SJSA1 (cell line): Measurements from ENCODE around the gene RPL18. TPM values are rescaled to one million over a fixed set of nuclear protein-coding genes. Genes with fewer than 3 reads are reported as not detected.
"Not testable (repeated sequence)": the region's sequence is repeated elsewhere in the genome, so short reads cannot be mapped to it uniquely, and the experiment has no call there.

Experiments used
- DNase-seq, 2 experiments: peaks; one replicate each; pipeline ENCODE4 v3.0.0-alpha.2; 2015 to 2020; ENCODE audit warnings: low spot score in 2 of 2, low read depth in 1 of 2
- H3K27ac ChIP-seq: fragments of 250-450 bp; sonication (Bioruptor Pico); 2 replicates; pipeline ENCODE4 v1.5.1; 2020; ENCODE audit warnings: mild to moderate bottlenecking, moderate library complexity
- H3K27me3 ChIP-seq: fragments of 250-450 bp; sonication (Bioruptor Pico); replicated peaks from 2 replicates; pipeline ENCODE4 v1.5.1; 2020; ENCODE audit warnings: mild to moderate bottlenecking, moderate library complexity
- H3K36me3 ChIP-seq: fragments of 250-450 bp; sonication (Bioruptor Pico); 2 replicates; pipeline ENCODE4 v1.5.1; 2020; ENCODE audit warnings: mild to moderate bottlenecking
- H3K4me1 ChIP-seq: fragments of 250-450 bp; sonication (Bioruptor Pico); replicated peaks from 2 replicates; pipeline ENCODE4 v1.6.1; 2021; ENCODE audit warnings: mild to moderate bottlenecking
- H3K4me3 ChIP-seq: fragments of 250-450 bp; sonication (Bioruptor Pico); 2 replicates; pipeline ENCODE4 v1.5.1; 2020; ENCODE audit warnings: mild to moderate bottlenecking
- H3K9me3 ChIP-seq: fragments of 250-450 bp; sonication (Bioruptor Pico); replicated peaks from 2 replicates; pipeline ENCODE4 v1.5.1; 2020; ENCODE audit warnings: mild to moderate bottlenecking
- total RNA-seq: library from RNA; depleted of rRNA; stranded (reverse); fragments of >200 nt; shearing (Covaris generic); gene quantifications from 2 replicates; pipeline ENCODE4 v1.2.3, GENCODE V29; 2014; rRNA removed

The RPL18 gene
- total RNA-seq, 1 experiment from 2014 or later = 1,668 TPM

GRCh38 chr19:48588670-48589401, 30.1 kb downstream of the RPL18 start:
- no peak overlapping the region for H3K27ac ChIP-seq

GRCh38 chr19:48587387-48587786, 31.6 kb downstream of the RPL18 start:
- Histone ChIP-seq H3K27me3 (no peaks in the 10 kb centered on the region), H3K36me3 (no peaks in the 10 kb centered on the region)

More at GRCh38 chr19:48588670-48589401, 30.1 kb downstream of the RPL18 start:
- H3K4me3 ChIP-seq = peak overlapping the region; percentile 36
- peaks cover 8% of the 10 kb centered on the region for H3K4me1 ChIP-seq
- no peaks in the 10 kb centered on the region for H3K36me3 ChIP-seq
- no peaks in the 10 kb centered on the region for H3K27me3 ChIP-seq
- no peaks in the 10 kb centered on the region for H3K9me3 ChIP-seq
- DNase-seq = peak; percentile 86 to 92

GRCh38 chr19:48582168-48582567, 36.8 kb downstream of the RPL18 start:
- no peaks in the 10 kb centered on the region for H3K4me1 ChIP-seq
- H3K9me3 ChIP-seq = no peaks in the 10 kb centered on the region
- H3K4me3 ChIP-seq = no peak overlapping the region
- no peak overlapping the region for H3K27ac ChIP-seq
- no peaks in the 10 kb centered on the region for H3K27me3 ChIP-seq
- no peaks in the 10 kb centered on the region for H3K36me3 ChIP-seq
- no peak for DNase-seq

More at GRCh38 chr19:48587387-48587786, 31.6 kb downstream of the RPL18 start:
- H3K27ac ChIP-seq = no peak overlapping the region
- no peaks in the 10 kb centered on the region for H3K9me3 ChIP-seq
- DNase-seq = no peak
- peaks cover 8% of the 10 kb centered on the region for H3K4me1 ChIP-seq
- no peak overlapping the region for H3K4me3 ChIP-seq

- H3K4me1 ChIP-seq = no peaks in the 10 kb centered on the region
- no peak for DNase-seq
- H3K4me3 ChIP-seq = no peak overlapping the region
- no peaks in the 10 kb centered on the region for H3K36me3 ChIP-seq
- no peaks in the 10 kb centered on the region for H3K9me3 ChIP-seq
- H3K27ac ChIP-seq = no peak overlapping the region
- H3K27me3 ChIP-seq = no peaks in the 10 kb centered on the region
These were observed 40.1 kb downstream of the RPL18 start for GRCh38 chr19:48578891-48579290.

- not testable (repeated sequence) for H3K9me3 ChIP-seq, H3K27ac ChIP-seq, H3K4me1 ChIP-seq, H3K36me3 ChIP-seq, DNase-seq, H3K4me3 ChIP-seq, H3K27me3 ChIP-seq
These were observed 41.1 kb downstream of the RPL18 start for GRCh38 chr19:48577908-48578307.

- DNase-seq = no peak
- H3K36me3 ChIP-seq = no peaks in the 10 kb centered on the region
- H3K4me1 ChIP-seq = no peaks in the 10 kb centered on the region; the same call in 1 of the 2 replicates
- no peak overlapping the region for H3K27ac ChIP-seq
- H3K27me3 ChIP-seq = no peaks in the 10 kb centered on the region
- no peaks in the 10 kb centered on the region for H3K9me3 ChIP-seq
- H3K4me3 ChIP-seq = no peak overlapping the region
These were observed 42.9 kb downstream of the RPL18 start for GRCh38 chr19:48575931-48576622.

GRCh38 chr19:48573163-48573505, 45.8 kb downstream of the RPL18 start:
- DNase-seq = no peak

GRCh38 chr19:48571378-48572162, 47.4 kb downstream of the RPL18 start:
- H3K9me3 ChIP-seq = no peaks in the 10 kb centered on the region
- no peak overlapping the region for H3K27ac ChIP-seq
- no peak overlapping the region for H3K4me3 ChIP-seq
- H3K36me3 ChIP-seq = no peaks in the 10 kb centered on the region
- no peak for DNase-seq
- no peaks in the 10 kb centered on the region for H3K27me3 ChIP-seq
- peaks cover 16% of the 10 kb centered on the region for H3K4me1 ChIP-seq

More at GRCh38 chr19:48573163-48573505, 45.8 kb downstream of the RPL18 start:
- Histone ChIP-seq H3K4me1 (peaks cover 8% of the 10 kb centered on the region), H3K27ac (no peak overlapping the region), H3K27me3 (no peaks in the 10 kb centered on the region), H3K4me3 (no peak overlapping the region), H3K36me3 (no peaks in the 10 kb centered on the region), H3K9me3 (no peaks in the 10 kb centered on the region)

GRCh38 chr19:48569814-48570213, 49.2 kb downstream of the RPL18 start:
- H3K9me3 ChIP-seq = no peaks in the 10 kb centered on the region
- no peaks in the 10 kb centered on the region for H3K27me3 ChIP-seq
- no peak overlapping the region for H3K27ac ChIP-seq
- H3K36me3 ChIP-seq = no peaks in the 10 kb centered on the region
- no peak overlapping the region for H3K4me3 ChIP-seq
- DNase-seq = no peak
- peaks cover 29% of the 10 kb centered on the region for H3K4me1 ChIP-seq

- Histone ChIP-seq H3K9me3 (no peaks in the 10 kb centered on the region), H3K27ac (peak overlapping the region; percentile 83), H3K36me3 (no peaks in the 10 kb centered on the region), H3K4me3 (no peak overlapping the region), H3K27me3 (no peaks in the 10 kb centered on the region), H3K4me1 (peaks cover 34% of the 10 kb centered on the region)
- DNase-seq = peak; percentile 90 to 94
These were observed 50.6 kb downstream of the RPL18 start for GRCh38 chr19:48568345-48568886.

Other genes starting within 250 kb of the RPL18 start
- gene KDELR1, start 227.6 kb downstream of the RPL18 start, total RNA-seq = 58.0 and 99.3 TPM in 2 replicates
- 0.05 TPM in 1 of 2 replicates, not detected in the other for gene GRIN2D, start 225.5 kb downstream of the RPL18 start, total RNA-seq
- 50.5 and 73.1 TPM in 2 replicates for gene GRWD1, start 173.2 kb downstream of the RPL18 start, total RNA-seq
- gene KCNJ14, start 163.6 kb downstream of the RPL18 start, total RNA-seq = 0.53 and 0.55 TPM in 2 replicates
- gene CYTH2, start 149.8 kb downstream of the RPL18 start, total RNA-seq = 49.0 and 54.6 TPM in 2 replicates
- gene LMTK3, start 107.3 kb downstream of the RPL18 start, total RNA-seq = not detected in 2 replicates
- 0.37 and 1.1 TPM in 2 replicates for gene SULT2B1, start 67.0 kb downstream of the RPL18 start, total RNA-seq
- not detected in 2 replicates for gene SPACA4, start 12.4 kb downstream of the RPL18 start, total RNA-seq
- gene FAM83E, start 4.1 kb downstream of the RPL18 start, total RNA-seq = 0.11 TPM in 1 of 2 replicates, not detected in the other
- 7.1 and 8.8 TPM in 2 replicates for gene SPHK2, start 328 bp upstream of the RPL18 start, total RNA-seq
- gene DBP, start 18.2 kb upstream of the RPL18 start, total RNA-seq = 2.2 and 2.7 TPM in 2 replicates
- gene CA11, start 27.0 kb upstream of the RPL18 start, total RNA-seq = not detected in 2 replicates
- not detected in 2 replicates for gene NTN5, start 53.8 kb upstream of the RPL18 start, total RNA-seq
- gene FUT2, start 76.8 kb upstream of the RPL18 start, total RNA-seq = not detected in 2 replicates
- 0.16 TPM in 1 of 2 replicates, not detected in the other for gene MAMSTR, start 100.5 kb upstream of the RPL18 start, total RNA-seq
- 0.21 and 0.53 TPM in 2 replicates for gene RASIP1, start 121.4 kb upstream of the RPL18 start, total RNA-seq
- gene IZUMO1, start 127.7 kb upstream of the RPL18 start, total RNA-seq = not detected in 2 replicates
- gene FUT1, start 133.5 kb upstream of the RPL18 start, total RNA-seq = not detected in 2 replicates
- gene FGF21, start 136.3 kb upstream of the RPL18 start, total RNA-seq = not detected in 2 replicates
- gene BCAT2, start 191.9 kb upstream of the RPL18 start, total RNA-seq = 31.2 and 32.8 TPM in 2 replicates
- gene HSD17B14, start 217.3 kb upstream of the RPL18 start, total RNA-seq = not detected in 2 replicates
- gene PLEKHA4, start 249.4 kb upstream of the RPL18 start, total RNA-seq = 3.5 and 11.8 TPM in 2 replicates